ENCODE measurements around the gene RHOV.

DNA sequence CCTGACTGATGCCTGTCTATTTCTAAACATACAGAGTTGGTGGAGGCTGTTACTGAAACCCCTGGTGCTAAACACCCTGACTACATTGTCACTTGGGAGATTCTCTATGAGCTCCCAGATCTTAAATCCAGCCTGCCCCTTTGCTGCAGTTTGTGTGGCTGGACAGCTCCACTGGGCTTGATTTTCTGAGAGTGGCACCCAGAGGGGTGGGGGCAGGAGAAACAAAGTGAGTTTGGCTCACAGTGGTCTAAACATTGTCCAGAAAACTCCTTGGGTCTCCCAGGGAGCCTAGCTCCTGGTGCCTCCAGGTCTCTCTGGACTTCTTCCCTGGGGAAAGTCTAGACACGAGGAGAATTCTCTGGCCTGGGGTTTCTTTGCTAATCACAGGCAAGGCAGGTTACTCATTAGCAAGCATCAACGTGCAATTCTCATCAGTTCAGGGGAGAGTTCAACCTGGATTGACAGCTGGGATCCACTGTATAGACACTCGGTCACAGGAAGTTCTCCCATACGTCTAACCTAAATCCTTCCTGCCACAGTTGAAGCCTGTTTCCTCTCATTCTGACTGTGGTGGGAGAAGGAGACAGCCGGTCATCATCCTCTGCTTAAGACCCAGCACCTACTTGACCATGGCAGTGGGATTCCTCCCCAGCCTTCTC, 48.0 kb upstream of the RHOV start:
- TF ChIP-seq, protein P1, sequence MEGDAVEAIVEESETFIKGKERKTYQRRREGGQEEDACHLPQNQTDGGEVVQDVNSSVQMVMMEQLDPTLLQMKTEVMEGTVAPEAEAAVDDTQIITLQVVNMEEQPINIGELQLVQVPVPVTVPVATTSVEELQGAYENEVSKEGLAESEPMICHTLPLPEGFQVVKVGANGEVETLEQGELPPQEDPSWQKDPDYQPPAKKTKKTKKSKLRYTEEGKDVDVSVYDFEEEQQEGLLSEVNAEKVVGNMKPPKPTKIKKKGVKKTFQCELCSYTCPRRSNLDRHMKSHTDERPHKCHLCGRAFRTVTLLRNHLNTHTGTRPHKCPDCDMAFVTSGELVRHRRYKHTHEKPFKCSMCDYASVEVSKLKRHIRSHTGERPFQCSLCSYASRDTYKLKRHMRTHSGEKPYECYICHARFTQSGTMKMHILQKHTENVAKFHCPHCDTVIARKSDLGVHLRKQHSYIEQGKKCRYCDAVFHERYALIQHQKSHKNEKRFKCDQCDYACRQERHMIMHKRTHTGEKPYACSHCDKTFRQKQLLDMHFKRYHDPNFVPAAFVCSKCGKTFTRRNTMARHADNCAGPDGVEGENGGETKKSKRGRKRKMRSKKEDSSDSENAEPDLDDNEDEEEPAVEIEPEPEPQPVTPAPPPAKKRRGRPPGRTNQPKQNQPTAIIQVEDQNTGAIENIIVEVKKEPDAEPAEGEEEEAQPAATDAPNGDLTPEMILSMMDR (IDR thresholded peaks at IDR 0.05): no peak
- no peak for TF ChIP-seq EP300 (IDR thresholded peaks at IDR 0.05)
- TF ChIP-seq POLR2A (IDR thresholded peaks at IDR 0.05): no peak

Data from tibial nerve (tissue), 4 donors.